GM21447 (cell line): ENCODE data around the gene PRR20G.

Source experiments
- ATAC-seq: cut with Tn5 transposase; IDR thresholded peaks from one replicate; pipeline ENCODE4 v1.9.1; 2021; ENCODE audit not compliant: unreplicated experiment

PRR20G gene

DNA sequence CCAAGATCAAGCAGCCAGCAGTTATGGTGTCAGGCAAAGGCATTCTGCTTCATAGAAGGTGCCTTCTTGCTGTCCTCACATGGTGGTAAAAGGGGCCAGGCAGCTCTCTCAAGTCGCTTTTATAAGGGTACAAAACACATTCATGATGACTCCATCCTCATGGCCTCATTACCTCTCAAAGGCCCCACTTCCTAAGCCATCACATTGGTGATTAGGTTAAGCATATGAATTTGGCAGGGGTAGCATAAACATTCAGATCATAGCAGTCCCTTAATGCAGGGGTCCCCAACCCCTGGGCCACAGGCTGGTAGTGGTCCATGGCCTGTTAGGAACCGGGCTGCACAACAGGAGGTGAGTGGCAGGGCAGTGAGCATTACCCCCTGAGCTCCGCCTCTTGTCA lies 52.1 kb downstream of the PRR20G start:
- ATAC-seq: no peak

GRCh38 chr3:127234778-127235177 lies 53.1 kb downstream of the PRR20G start:
- ATAC-seq: no peak
